RWPE1 (cell line): Measurements from ENCODE around the gene STMND1.

ENCODE experiments used
- CTCF ChIA-PET: fragments of 350-600 bp; sonication (Branson Sonifier 250); formaldehyde crosslinking; extraction: SDS; loops from one replicate; lab custom pipeline; 2021; lab: Yijun Ruan, JAX
- POLR2A ChIA-PET: fragments of 400-600 bp; formaldehyde crosslinking; extraction: SDS; loops from one replicate; lab custom pipeline; 2020; ENCODE audit warnings: antibody characterized with exemption; ENCODE audit not compliant: low non-redundant PET; lab: Yijun Ruan, JAX
- DNase-seq: peaks from one replicate; pipeline ENCODE4 v3.0.0; 2012; ENCODE audit warnings: low spot score
- H3K27ac ChIP-seq: fragments of 450-650 bp; 2 replicates; pipeline ENCODE4 v1.5.1; 2017
- TF ChIP-seq, protein P1 (sequence below): fragments of 450-650 bp; conservative IDR thresholded peaks from 2 replicates; pipeline ENCODE4 v1.5.1; 2017; ENCODE audit warnings: low read depth, mild to moderate bottlenecking

Gene STMND1

GRCh38 chr6:17102258-17102870 lies 514 bp downstream of the STMND1 start:
- TF ChIP-seq, protein P1, sequence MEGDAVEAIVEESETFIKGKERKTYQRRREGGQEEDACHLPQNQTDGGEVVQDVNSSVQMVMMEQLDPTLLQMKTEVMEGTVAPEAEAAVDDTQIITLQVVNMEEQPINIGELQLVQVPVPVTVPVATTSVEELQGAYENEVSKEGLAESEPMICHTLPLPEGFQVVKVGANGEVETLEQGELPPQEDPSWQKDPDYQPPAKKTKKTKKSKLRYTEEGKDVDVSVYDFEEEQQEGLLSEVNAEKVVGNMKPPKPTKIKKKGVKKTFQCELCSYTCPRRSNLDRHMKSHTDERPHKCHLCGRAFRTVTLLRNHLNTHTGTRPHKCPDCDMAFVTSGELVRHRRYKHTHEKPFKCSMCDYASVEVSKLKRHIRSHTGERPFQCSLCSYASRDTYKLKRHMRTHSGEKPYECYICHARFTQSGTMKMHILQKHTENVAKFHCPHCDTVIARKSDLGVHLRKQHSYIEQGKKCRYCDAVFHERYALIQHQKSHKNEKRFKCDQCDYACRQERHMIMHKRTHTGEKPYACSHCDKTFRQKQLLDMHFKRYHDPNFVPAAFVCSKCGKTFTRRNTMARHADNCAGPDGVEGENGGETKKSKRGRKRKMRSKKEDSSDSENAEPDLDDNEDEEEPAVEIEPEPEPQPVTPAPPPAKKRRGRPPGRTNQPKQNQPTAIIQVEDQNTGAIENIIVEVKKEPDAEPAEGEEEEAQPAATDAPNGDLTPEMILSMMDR, result no peak
- ChIA-PET POLR2A (no interaction called here), CTCF (interaction anchor here (0.6 kb wide), 1 partner anchor 229 kb away, joined by 4 read pairs; no protein-coding TSS in a partner anchor)
- no peak for DNase-seq
- H3K27ac ChIP-seq, result no peak overlapping the region

DNA sequence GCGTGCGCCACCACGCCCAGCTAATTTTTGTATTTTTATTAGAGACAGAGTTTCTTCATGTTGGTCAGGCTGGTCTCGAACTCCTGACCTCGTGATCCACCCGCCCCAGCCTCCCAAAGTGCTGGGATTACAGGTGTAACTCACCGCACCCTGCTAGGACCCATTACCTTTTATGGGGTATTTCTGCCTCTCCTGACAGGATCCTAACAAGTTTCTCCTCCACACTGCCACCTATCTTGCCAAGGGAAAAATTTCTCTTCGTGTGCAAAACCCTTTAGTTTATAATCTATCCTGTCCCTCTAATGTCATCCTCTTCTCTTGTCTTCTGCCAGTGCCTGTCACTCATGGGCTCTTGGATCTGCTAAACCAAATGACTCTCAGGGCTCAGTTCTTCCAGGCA lies 1.9 kb downstream of the STMND1 start:
- TF ChIP-seq, protein P1, result no peak
- CTCF ChIA-PET, result no interaction called here
- POLR2A ChIA-PET, result no interaction called here
- DNase-seq, result no peak
- no peak overlapping the region for H3K27ac ChIP-seq

DNA sequence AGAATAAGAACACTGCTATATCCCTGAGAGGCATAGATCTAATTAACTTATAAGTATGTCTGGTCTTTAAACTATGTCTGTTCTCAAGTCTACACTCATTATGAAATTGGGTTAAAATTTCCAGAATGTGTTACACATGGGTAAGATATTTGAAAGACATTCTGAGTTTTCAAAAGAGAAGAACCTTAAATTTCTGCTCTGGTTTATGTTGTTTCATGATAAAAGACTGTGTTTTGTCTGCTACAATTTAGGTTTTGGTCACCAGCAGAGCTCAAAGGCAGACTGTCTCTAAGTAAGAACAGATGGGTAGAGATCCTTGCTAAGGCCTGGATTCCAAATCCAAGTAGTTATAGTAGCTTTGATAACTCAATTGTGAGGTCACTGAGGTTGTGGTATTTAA lies 6.0 kb downstream of the STMND1 start:
- no peak overlapping the region for H3K27ac ChIP-seq
- POLR2A ChIA-PET, result no interaction called here
- no peak for DNase-seq
- CTCF ChIA-PET, result interaction anchor here (0.7 kb wide), 1 partner anchor 1706 kb away, joined by 5 read pairs; no protein-coding TSS in a partner anchor
- TF ChIP-seq, protein P1, result no peak

- CTCF ChIA-PET, result no interaction called here
- H3K27ac ChIP-seq, result peak overlapping the region; percentile 64; the same call in 1 of the 2 replicates
- TF ChIP-seq, protein P1, result no peak
- peak; percentile 80 for DNase-seq
- POLR2A ChIA-PET, result no interaction called here
Observed at GRCh38 chr6:17115251-17116116, 13.6 kb downstream of the STMND1 start.

GRCh38 chr6:17116117-17116440 lies 14.2 kb downstream of the STMND1 start:
- ChIA-PET POLR2A (no interaction called here), CTCF (interaction anchor here (0.6 kb wide), 1 partner anchor 784 kb away, joined by 3 read pairs; no protein-coding TSS in a partner anchor)
- peak overlapping the region; percentile 64 for H3K27ac ChIP-seq
- TF ChIP-seq, protein P1, result no peak
- DNase-seq, result no peak

DNA sequence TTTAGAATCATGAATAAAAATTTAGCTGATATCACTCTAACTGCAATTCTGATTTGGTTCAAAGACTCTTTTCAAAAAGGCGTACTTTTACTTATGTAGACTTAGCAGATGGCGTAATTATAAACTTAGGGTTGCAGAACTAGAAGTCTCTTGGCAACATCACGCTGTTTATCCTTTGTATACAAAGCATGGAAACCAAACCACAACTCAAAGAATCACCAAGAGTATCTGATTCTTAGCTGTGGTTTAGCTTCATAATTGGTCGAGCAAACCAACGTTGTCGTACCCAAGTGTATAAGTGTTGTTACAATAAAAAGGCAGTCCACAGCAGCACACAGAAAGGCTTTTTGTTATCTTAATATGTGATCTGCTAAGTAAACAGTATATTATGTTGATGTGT lies 18.2 kb downstream of the STMND1 start:
- CTCF ChIA-PET, result no interaction called here
- H3K27ac ChIP-seq, result no peak overlapping the region
- TF ChIP-seq, protein P1, result no peak
- DNase-seq, result no peak
- POLR2A ChIA-PET, result interaction anchor here (0.7 kb wide), 1 partner anchor 33 kb away, joined by 3 read pairs; no protein-coding TSS in a partner anchor
